Cardiac septum (tissue), 1 donor: ENCODE results near the gene TMEM88. TPM values are rescaled to one million over a fixed set of nuclear protein-coding genes. Genes with fewer than 3 reads are reported as not detected.

Source experiments
- DNase-seq: peaks from one replicate; pipeline ENCODE4 v3.0.0-alpha.2; 2020; ENCODE audit warnings: low spot score
- intact Hi-C: fragments of 100-400 bp; cut with DNase I; formaldehyde crosslinking; loops from one replicate; pipeline ENCODE4 v1.14.0; 2022
- total RNA-seq: library from RNA; stranded (reverse); fragmentation: NEBNext Ultra II Directional; extraction: Animal tissue kit (Norgen Biotek cat#: 25700); gene quantifications from one replicate; pipeline ENCODE4 v1.2.1, GENCODE V29; 2021
- donor health status: DM: no; HTN: no; CAD: no.

TMEM88 gene
- total RNA-seq, 1 donor from 2014 or later, result 14.7 TPM

- DNase-seq, result no peak
- intact Hi-C loops, result no loop called here
These were observed 24.2 kb upstream of the TMEM88 start for GRCh38 chr17:7830616-7831015.

- intact Hi-C loops, result no loop called here
- DNase-seq, result no peak
These were observed 23.6 kb upstream of the TMEM88 start for GRCh38 chr17:7831233-7831632.

DNA sequence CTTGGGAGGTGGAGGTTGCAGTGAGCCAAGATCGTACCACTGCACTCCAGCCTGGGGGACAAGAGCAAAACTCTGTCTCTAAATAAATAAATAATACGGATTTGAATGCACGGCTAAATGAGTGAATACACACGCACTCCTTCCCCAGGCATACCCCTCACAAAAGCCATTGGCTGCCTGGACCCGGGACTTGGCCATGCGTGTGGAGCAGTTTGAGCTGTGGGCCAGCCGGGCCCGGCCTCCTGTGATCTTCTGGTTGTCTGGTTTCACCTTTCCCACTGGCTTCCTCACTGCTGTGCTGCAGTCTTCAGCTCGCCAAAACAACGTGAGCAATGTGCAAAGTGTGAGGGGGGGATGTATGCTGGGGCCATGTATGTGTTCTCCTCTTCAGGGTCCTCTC is 22.4 kb upstream of the TMEM88 start:
- no peak for DNase-seq
- intact Hi-C loops, result no loop called here

DNA sequence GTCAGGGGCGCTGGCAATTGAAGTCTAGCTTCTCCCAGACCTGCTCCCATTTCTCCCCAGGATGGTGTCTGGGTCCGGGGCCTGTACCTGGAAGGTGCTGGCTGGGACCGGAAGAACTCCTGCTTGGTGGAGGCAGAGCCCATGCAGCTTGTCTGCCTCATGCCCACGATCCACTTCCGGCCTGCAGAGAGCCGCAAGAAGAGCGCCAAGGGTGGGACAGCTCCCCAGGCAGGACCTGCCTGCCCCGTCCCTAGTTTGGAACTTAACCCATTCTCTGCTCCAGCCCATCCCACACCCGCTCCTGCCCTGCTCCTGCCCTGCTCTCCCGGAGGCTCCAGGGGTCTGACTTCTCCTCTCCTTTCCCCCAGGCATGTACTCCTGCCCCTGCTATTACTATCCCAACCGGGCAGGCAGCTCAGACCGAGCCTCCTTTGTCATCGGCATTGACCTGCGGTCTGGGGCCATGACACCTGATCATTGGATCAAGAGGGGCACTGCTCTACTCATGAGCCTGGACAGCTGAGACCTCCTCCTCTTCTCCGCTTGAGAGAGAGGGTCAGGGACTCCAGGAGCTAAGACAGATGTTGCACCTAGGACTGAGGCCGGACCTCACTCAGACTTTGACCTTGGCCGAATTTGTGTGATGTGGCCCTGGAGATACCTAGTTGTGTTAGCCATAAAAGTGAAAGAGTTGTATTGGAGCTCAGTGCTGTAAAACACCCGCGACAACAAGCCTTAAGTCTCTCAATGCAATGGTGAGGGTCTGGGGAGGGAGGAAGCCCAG is 21.7 kb upstream of the TMEM88 start:
- intact Hi-C loops, result no loop called here
- no peak for DNase-seq

DNA sequence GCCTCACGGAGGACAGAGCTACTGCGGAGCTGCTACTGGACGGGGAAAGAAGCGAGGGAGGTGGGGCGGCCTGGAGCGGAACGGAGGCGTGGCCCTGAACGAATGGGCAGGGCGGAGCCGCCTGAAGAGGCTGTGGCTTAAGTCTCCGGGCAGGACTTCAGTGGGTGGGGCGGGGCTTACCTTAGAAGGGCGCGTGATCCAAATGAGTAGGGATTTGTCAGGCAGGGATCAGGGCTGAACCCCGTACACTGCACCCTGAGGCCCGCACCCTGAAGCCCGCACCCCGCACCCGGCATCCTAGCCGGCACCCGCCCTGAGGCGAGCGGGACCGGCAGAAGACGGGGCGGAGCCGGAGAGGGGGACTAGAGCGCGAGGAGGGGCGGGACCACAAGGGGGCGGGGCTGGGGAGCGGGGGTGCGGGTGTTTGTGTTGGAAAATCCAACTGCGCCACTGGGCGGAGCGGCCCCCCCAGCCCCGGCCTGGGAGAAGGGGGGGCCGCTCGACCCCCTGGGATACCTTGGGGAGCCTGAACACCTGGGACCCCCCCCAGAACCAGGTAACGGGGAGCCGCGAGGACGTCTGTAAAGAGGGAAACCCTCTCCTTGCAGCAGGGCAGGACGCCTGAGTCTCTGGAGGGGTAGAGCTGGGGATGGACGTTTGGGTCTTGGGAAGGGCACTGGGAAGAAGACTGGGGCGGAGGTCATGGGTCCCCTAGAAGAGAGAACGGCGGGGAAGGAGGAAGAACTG is 20.9 kb upstream of the TMEM88 start, which contains the start of gene KDM6B:
Gene KDM6B (plus strand): TSS at position 423 of the 747 bp plus-strand sequence. CDS start 11,338 bp downstream, outside the sequence.
- peak; percentile 98 for DNase-seq
- intact Hi-C loops, result loop anchor here (1.0 to 2.0 kb wide), 2 partner anchors 8 to 23 kb away; partner anchors contain the start of gene NAA38

GRCh38 chr17:7834542-7834956 is 20.3 kb upstream of the TMEM88 start:
- intact Hi-C loops, result loop anchor here (1.0 to 2.0 kb wide), 2 partner anchors 8 to 22 kb away; partner anchors contain the start of gene NAA38
- DNase-seq, result peak; percentile 85

DNA sequence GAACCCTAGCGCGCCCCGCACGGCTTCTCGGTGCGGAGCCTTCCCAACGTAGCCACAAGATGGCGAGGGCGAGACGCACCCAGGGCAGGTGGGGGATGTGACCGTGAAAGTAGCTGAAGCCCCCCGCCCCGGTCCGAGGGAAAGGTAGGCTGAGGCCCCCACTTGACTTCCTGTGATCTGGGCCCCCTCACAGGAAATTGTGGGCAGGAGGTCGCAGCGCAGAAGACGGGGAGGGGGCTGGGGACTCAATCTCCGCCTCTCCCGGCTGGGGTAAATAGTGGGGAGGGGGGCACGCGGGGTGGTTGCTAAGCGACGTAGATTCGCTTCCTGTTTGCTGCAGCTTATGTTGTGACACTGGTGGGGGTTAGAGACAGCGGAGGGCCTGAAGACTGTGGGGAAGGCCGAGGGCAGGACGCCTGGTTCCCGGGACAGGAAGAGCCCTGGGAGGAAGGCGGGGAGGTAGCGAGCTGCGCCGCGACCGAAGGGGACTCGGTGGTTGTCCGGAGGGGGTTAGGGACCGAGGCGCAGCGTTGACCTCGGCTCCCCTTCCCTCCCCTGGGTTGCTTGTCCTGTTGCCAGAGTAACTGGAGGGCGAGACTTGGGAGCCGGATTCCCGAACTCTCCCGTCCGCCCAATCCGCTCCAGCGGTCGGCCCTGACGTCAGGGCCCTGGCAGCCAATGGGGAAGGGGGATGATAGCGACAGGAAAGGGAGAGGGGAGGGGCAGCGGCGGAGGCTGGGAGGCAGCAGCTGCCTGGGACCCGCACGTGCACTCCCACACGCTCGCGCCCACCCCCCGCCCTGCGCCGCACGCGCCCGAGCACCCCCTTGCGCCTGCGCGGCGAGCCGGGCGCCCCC is 19.7 kb upstream of the TMEM88 start:
- intact Hi-C loops, result loop anchor here (1.0 to 2.0 kb wide), 2 partner anchors 7 to 22 kb away; partner anchors contain the start of gene NAA38
- DNase-seq, result peak; percentile 99

- intact Hi-C loops, result loop anchor here (2.0 kb wide), 1 partner anchor 21 kb away; the partner anchor contains the start of gene NAA38
- peak; percentile 83 for DNase-seq
These were observed 18.9 kb upstream of the TMEM88 start for GRCh38 chr17:7835814-7836595.

GRCh38 chr17:7836596-7837407 is 18.1 kb upstream of the TMEM88 start:
- intact Hi-C loops, result no loop called here

DNA sequence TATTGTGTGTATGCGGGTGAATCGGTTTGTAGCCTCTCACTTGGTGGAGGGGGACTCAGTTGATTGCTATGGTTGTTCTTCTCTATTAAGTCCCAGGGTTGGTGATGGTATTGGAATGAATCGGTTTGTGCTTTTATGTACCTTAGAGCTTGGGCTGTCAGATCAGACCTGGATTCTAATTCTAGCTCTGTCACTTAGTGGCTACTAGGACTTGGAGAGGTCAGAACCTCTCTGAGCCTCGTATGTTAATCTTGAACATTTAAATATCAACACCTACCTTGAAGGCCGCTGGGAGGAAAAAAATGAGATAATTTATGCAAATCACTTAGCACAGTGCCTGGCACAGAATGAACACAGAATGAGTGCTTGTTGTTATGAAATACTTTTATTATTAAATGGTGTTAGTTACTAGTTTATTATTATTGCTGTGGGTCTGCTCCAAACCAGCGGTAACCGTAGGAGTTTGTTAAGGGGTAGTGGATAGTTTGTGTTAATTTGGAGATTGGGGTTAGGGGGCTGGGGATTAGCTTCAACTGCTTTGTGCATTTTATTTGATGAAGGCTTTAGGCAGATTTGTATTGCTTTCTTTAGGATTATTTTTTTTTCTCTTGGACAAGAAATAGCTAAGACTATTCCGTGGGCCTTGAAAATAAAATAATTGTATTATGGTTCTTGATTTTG is 17.3 kb upstream of the TMEM88 start:
- intact Hi-C loops, result no loop called here
- no peak for DNase-seq

More at GRCh38 chr17:7836596-7837407, 18.1 kb upstream of the TMEM88 start:
- peak; percentile 94 for DNase-seq

GRCh38 chr17:7838090-7839075 is 16.5 kb upstream of the TMEM88 start:
- intact Hi-C loops, result no loop called here
- peak; percentile 76 for DNase-seq

GRCh38 chr17:7839190-7839875 is 15.5 kb upstream of the TMEM88 start:
- DNase-seq, result peak; percentile 82
- intact Hi-C loops, result no loop called here

- no peak for DNase-seq
- intact Hi-C loops, result loop anchor here (5.0 kb wide), 1 partner anchor 47 kb away; the partner anchor contains the start of gene CHD3
These were observed 15.0 kb upstream of the TMEM88 start for GRCh38 chr17:7839876-7840261.

- intact Hi-C loops, result loop anchor here (5.0 kb wide), 1 partner anchor 47 kb away; the partner anchor contains the start of gene CHD3
- no peak for DNase-seq
These were observed 14.4 kb upstream of the TMEM88 start for GRCh38 chr17:7840441-7840840.

GRCh38 chr17:7840875-7841274 is 14.0 kb upstream of the TMEM88 start:
- DNase-seq, result no peak
- intact Hi-C loops, result loop anchor here (5.0 kb wide), 1 partner anchor 46 kb away; the partner anchor contains the start of gene CHD3
